Measurements from ENCODE around the gene C3orf33.
"Not testable (repeated sequence)": the region's sequence is repeated elsewhere in the genome, so short reads cannot be mapped to it uniquely, and the experiment has no call there.

Gene C3orf33

GRCh38 chr3:155847993-155848392, 41.9 kb upstream of the C3orf33 start:
- intact Hi-C loops (cut with DNase I; ENCODE audit: low total_unique reads): no loop called here
- no peaks in the 10 kb centered on the region for H3K27me3 ChIP-seq
- no peak overlapping the region for H3K27ac ChIP-seq
- no peak overlapping the region for H3K4me3 ChIP-seq
- H3K4me1 ChIP-seq: peaks cover 0 to 91% (median 51%) of the 10 kb centered on the region in 4 donors
- H3K36me3 ChIP-seq: peaks cover 0 to 9% (median 7%) of the 10 kb centered on the region in 3 donors
- no peak for DNase-seq
- no peaks in the 10 kb centered on the region for H3K9me3 ChIP-seq
- TF ChIP-seq, protein P1, sequence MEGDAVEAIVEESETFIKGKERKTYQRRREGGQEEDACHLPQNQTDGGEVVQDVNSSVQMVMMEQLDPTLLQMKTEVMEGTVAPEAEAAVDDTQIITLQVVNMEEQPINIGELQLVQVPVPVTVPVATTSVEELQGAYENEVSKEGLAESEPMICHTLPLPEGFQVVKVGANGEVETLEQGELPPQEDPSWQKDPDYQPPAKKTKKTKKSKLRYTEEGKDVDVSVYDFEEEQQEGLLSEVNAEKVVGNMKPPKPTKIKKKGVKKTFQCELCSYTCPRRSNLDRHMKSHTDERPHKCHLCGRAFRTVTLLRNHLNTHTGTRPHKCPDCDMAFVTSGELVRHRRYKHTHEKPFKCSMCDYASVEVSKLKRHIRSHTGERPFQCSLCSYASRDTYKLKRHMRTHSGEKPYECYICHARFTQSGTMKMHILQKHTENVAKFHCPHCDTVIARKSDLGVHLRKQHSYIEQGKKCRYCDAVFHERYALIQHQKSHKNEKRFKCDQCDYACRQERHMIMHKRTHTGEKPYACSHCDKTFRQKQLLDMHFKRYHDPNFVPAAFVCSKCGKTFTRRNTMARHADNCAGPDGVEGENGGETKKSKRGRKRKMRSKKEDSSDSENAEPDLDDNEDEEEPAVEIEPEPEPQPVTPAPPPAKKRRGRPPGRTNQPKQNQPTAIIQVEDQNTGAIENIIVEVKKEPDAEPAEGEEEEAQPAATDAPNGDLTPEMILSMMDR (IDR thresholded peaks at IDR 0.05): no peak

DNA sequence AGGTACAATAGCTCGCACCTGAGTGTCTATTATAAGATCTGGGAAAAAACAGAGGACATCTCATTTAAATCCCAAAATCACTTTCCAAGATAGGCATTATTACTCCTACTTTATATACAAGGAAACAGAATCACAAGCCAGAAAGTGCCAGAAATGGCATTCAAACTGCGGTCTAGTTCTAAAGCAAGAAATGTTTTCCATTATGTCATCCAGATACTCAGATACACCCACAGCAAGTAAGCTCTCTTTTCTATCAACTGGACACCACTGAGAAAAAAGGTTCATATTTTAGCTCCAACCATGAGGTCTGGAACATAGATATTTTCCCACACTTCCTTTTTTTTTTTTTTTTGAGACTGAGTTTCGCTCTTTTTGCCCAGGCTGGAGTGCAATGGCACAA, 40.0 kb upstream of the C3orf33 start:
- intact Hi-C loops (cut with DNase I; ENCODE audit: low total_unique reads): no loop called here
- no peak for DNase-seq
- TF ChIP-seq, protein P1 (IDR thresholded peaks at IDR 0.05): no peak
- Histone ChIP-seq H3K36me3 (peaks cover 0 to 9% (median 7%) of the 10 kb centered on the region in 3 donors), H3K9me3 (no peaks in the 10 kb centered on the region), H3K27me3 (no peaks in the 10 kb centered on the region), H3K27ac (no peak overlapping the region), H3K4me1 (peaks cover 0 to 72% (median 33%) of the 10 kb centered on the region in 4 donors), H3K4me3 (no peak overlapping the region)

DNA sequence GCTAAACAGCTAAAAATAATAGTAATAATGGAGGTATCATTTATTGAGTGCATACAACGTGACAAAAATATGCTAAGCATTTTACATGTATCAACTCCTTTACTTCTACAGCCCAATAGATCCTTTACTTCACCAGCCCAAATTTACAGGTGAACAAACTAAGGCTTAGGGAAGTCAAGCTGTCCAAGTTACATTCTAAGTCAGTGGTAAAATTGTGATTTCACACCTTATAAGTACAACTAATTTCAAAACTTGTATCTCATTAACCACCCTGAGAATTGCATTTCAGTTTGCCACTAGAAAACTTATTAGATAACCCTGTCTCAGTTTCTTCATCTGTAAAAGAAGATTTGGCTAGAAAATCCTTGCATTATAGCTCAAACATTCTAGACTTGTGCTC, 37.5 kb upstream of the C3orf33 start:
- intact Hi-C loops (cut with DNase I; ENCODE audit: low total_unique reads): no loop called here
- DNase-seq: no peak
- TF ChIP-seq, protein P1 (IDR thresholded peaks at IDR 0.05): no peak
- H3K4me1 ChIP-seq: peaks cover 0 to 48% (median 15%) of the 10 kb centered on the region in 4 donors
- H3K4me3 ChIP-seq: no peak overlapping the region
- H3K36me3 ChIP-seq: peaks cover 0 to 17% (median 7%) of the 10 kb centered on the region in 3 donors
- H3K9me3 ChIP-seq: no peaks in the 10 kb centered on the region
- no peaks in the 10 kb centered on the region for H3K27me3 ChIP-seq
- H3K27ac ChIP-seq: no peak overlapping the region

GRCh38 chr3:155835341-155836071, 29.4 kb upstream of the C3orf33 start:
- no peak for DNase-seq
- no peak overlapping the region for H3K4me3 ChIP-seq
- TF ChIP-seq, protein P1 (IDR thresholded peaks at IDR 0.05): no peak
- H3K4me1 ChIP-seq: no peaks in the 10 kb centered on the region
- H3K36me3 ChIP-seq: peaks cover 5 to 11% (median 8%) of the 10 kb centered on the region in 3 donors
- intact Hi-C loops (cut with DNase I; ENCODE audit: low total_unique reads): no loop called here
- H3K27me3 ChIP-seq: no peaks in the 10 kb centered on the region
- no peaks in the 10 kb centered on the region for H3K9me3 ChIP-seq
- H3K27ac ChIP-seq: no peak overlapping the region

DNA sequence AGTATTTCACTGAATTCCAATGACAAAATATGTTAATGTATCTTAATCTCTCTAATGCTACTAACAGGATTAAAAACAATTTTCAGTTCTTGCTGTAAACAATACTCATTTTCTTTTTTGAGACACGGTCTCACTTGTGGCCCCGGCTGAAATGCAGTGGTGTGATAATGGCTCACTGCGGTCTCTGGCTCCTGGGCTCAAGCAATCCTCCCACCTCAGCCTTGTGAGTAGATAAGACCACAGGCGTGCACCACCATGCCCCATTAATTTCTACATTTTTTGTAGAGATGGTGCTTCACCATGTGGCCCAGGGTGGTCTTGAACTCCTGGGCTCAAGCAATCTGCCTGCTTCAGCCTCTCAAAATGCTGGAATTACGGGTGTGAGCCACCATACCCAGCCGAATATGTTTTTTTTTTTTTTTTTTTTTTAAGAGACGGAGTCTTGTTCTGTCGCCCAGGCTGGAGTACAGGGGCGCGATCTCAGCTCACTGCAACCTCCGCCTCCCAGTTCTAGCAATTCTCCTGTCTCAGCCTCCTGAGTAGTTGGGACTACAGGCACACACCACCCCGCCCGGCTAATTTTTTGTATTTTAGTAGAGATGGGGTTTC, 22.5 kb upstream of the C3orf33 start:
- H3K36me3 ChIP-seq: peaks cover 12 to 21% (median 12%) of the 10 kb centered on the region in 3 donors
- H3K4me1 ChIP-seq; H3K4me3 ChIP-seq; DNase-seq; H3K9me3 ChIP-seq; H3K27me3 ChIP-seq; H3K27ac ChIP-seq; intact Hi-C loops (cut with DNase I; ENCODE audit: low total_unique reads): not testable (repeated sequence)

- no peaks in the 10 kb centered on the region for H3K4me1 ChIP-seq
- H3K4me3 ChIP-seq: no peak overlapping the region
- no peaks in the 10 kb centered on the region for H3K27me3 ChIP-seq
- no peak overlapping the region for H3K27ac ChIP-seq
- TF ChIP-seq, protein P1 (IDR thresholded peaks at IDR 0.05): no peak
- intact Hi-C loops (cut with DNase I; ENCODE audit: low total_unique reads): no loop called here
- no peaks in the 10 kb centered on the region for H3K36me3 ChIP-seq
- no peak for DNase-seq
- H3K9me3 ChIP-seq: no peaks in the 10 kb centered on the region
These were observed 9.0 kb upstream of the C3orf33 start for GRCh38 chr3:155815030-155815545.

GRCh38 chr3:155813224-155813623, 7.1 kb upstream of the C3orf33 start:
- intact Hi-C loops (cut with DNase I; ENCODE audit: low total_unique reads); H3K4me3 ChIP-seq; H3K27ac ChIP-seq; H3K4me1 ChIP-seq; DNase-seq; H3K27me3 ChIP-seq; H3K9me3 ChIP-seq; H3K36me3 ChIP-seq: not testable (repeated sequence)

All from tibial artery (tissue), 4 donors.